K562 (cell line): ENCODE results near the gene B4GALT5. TPM values are rescaled to one million over a fixed set of nuclear protein-coding genes. Genes with fewer than 3 reads are reported as not detected.
A peak's percentile ranks its signal among the peaks of the same experiment; 100 is the strongest.

Experiments used
- ATAC-seq: fragments of 200-7000 bp; cut with Tn5 transposase; 3 replicates; pipeline ENCODE4 v1.9.1; 2020; ENCODE audit warnings: moderate library complexity
- BruUV-seq: library from RNA; stranded (reverse); fragments of 400-500 nt; replicated peaks from 2 replicates; lab custom pipeline; 2021; lab: Mats Ljungman, UMichigan
- CTCF ChIA-PET: fragments of 300-600 bp; formaldehyde crosslinking; extraction: SDS; loops from one replicate; lab custom pipeline; 2021; ENCODE audit warnings: low intra/inter-chr PET ratio; lab: Yijun Ruan, JAX
- POLR2A ChIA-PET: fragments of 300-600, 350-650 bp; sonication (Branson Sonifier 250); formaldehyde crosslinking; extraction: SDS; loops from one replicate; lab custom pipeline; 2021; ENCODE audit warnings: antibody characterized with exemption, inconsistent platforms; lab: Yijun Ruan, JAX
- DNase-seq, 4 experiments: peaks; one replicate each; pipeline versions ENCODE4 v3.0.0 to v3.0.0-alpha.2; 2011 to 2018; ENCODE audit warnings: low spot score in 3 of 4, mixed read lengths in 3 of 4; ENCODE audit errors: extremely low read depth in 1 of 4
- FAIRE-seq: peaks from 2 replicates; lab custom pipeline; 2011; peaks lifted over from hg19 to GRCh38; lab: Jason Lieb, UNC
- H2AFZ ChIP-seq: 2 replicates; pipeline ENCODE4 v1.6.0; 2011; ENCODE audit warnings: low read depth, low read length, control low read depth, inconsistent platforms
- H3K27ac ChIP-seq: fragments of 200-600 bp; 3 replicates; pipeline ENCODE4 v1.8.0; 2011; ENCODE audit warnings: low read depth, mild to moderate bottlenecking, control low read depth, inconsistent platforms, low read length, moderate library complexity, mixed read lengths; ENCODE audit errors: extremely low read depth
- H3K27me3 ChIP-seq, 2 experiments: fragments of 300-600 bp in 1 of 2; 2 replicates in 1 of 2; 3 replicates in 1 of 2; pipeline versions ENCODE4 v1.6.0 to v1.8.0; 2011; ENCODE audit warnings: inconsistent platforms in 2 of 2, low read length in 2 of 2, mild to moderate bottlenecking in 1 of 2, mixed read lengths in 1 of 2, moderate library complexity in 1 of 2; ENCODE audit not compliant: control insufficient read depth in 2 of 2, insufficient read depth in 2 of 2
- H3K36me3 ChIP-seq: fragments of 300-600 bp; 3 replicates; pipeline ENCODE4 v1.8.0; 2011; ENCODE audit warnings: mild to moderate bottlenecking, low read length, inconsistent platforms; ENCODE audit not compliant: control insufficient read depth, insufficient read depth
- H3K4me1 ChIP-seq, 2 experiments: fragments of 200-600 bp in 1 of 2; replicated peaks in 1 of 2; 2 replicates in 1 of 2; 3 replicates in 1 of 2; pipeline versions ENCODE4 v1.5.1 to v1.8.0; 2011; ENCODE audit warnings: inconsistent platforms in 2 of 2, low read length in 2 of 2, mild to moderate bottlenecking in 1 of 2, mixed read lengths in 1 of 2, moderate library complexity in 1 of 2; ENCODE audit not compliant: control insufficient read depth in 2 of 2, insufficient read depth in 2 of 2
- H3K4me2 ChIP-seq: 2 replicates; pipeline ENCODE4 v1.6.1; 2011; ENCODE audit warnings: low read length, control low read depth, inconsistent platforms, mixed read lengths; ENCODE audit not compliant: insufficient read depth
- H3K4me3 ChIP-seq: fragments of 200-600 bp; sonication (generic), shearing (Covaris generic); 2 replicates; pipeline ENCODE4 v1.5.1; 2016; ENCODE audit warnings: control low read depth, inconsistent platforms
- H3K79me2 ChIP-seq: fragments of 200-600 bp; 3 replicates; pipeline ENCODE4 v1.8.0; 2011; ENCODE audit warnings: low read length, inconsistent platforms; ENCODE audit not compliant: control insufficient read depth, insufficient read depth
- H3K9ac ChIP-seq, 2 experiments: 2 replicates each; pipeline versions ENCODE4 v1.6.0 to v1.6.1; 2011; ENCODE audit warnings: low read depth in 2 of 2, low read length in 2 of 2, control low read depth in 1 of 2, inconsistent platforms in 1 of 2, mild to moderate bottlenecking in 1 of 2, mixed read lengths in 1 of 2; ENCODE audit not compliant: insufficient read depth in 1 of 2
- H3K9me1 ChIP-seq: one replicate; pipeline ENCODE4 v1.6.0; 2011; ENCODE audit warnings: inconsistent platforms, mild to moderate bottlenecking, low read length, moderate library complexity; ENCODE audit not compliant: control insufficient read depth, insufficient read depth
- H3K9me3 ChIP-seq: replicated peaks from 2 replicates; pipeline ENCODE4 v1.5.1; 2011; ENCODE audit warnings: low read depth, low read length, inconsistent platforms; ENCODE audit not compliant: control insufficient read depth, insufficient read depth
- H4K20me1 ChIP-seq: replicated peaks from 2 replicates; pipeline ENCODE4 v1.6.1; 2011; ENCODE audit warnings: low read length, inconsistent platforms, mixed read lengths; ENCODE audit not compliant: control insufficient read depth, insufficient read depth
- ASH1L ChIP-seq: fragments of 450-650 bp; IDR thresholded peaks from 2 replicates; pipeline ENCODE4 v1.6.1; 2018; ENCODE audit warnings: borderline replicate concordance, mild to moderate bottlenecking, low read depth; ENCODE audit not compliant: partially characterized antibody
- CXXC5 ChIP-seq: fragments of 250-450 bp; sonication (Bioruptor Pico); IDR thresholded peaks from 2 replicates; pipeline ENCODE4 v1.8.0; 2022; ENCODE audit warnings: inconsistent platforms, mild to moderate bottlenecking, moderate library complexity
- EWSR1 ChIP-seq: fragments of 450-650 bp; IDR thresholded peaks from 2 replicates; pipeline ENCODE4 v1.6.1; 2018; ENCODE audit warnings: borderline replicate concordance, mild to moderate bottlenecking, low read depth, moderate library complexity; ENCODE audit not compliant: partially characterized antibody
- HNRNPK ChIP-seq: fragments of 200-400 bp; formaldehyde crosslinking; IDR thresholded peaks from one replicate; pipeline ENCODE4 v1.6.1; 2018; ENCODE audit warnings: mild to moderate bottlenecking, low read depth, low read length; ENCODE audit not compliant: poor library complexity, severe bottlenecking
- HOXB6 ChIP-seq: fragments of 250-450 bp; sonication (Bioruptor Pico); IDR thresholded peaks from 2 replicates; pipeline ENCODE4 v1.5.1; 2022; ENCODE audit warnings: mild to moderate bottlenecking, borderline replicate concordance
- KHSRP ChIP-seq: fragments of 450-650 bp; IDR thresholded peaks from 2 replicates; pipeline ENCODE4 v1.6.1; 2017
- ZNF280B ChIP-seq: fragments of 250-450 bp; sonication (Bioruptor Pico); IDR thresholded peaks from 2 replicates; pipeline ENCODE4 v1.5.1; 2021; ENCODE audit warnings: mild to moderate bottlenecking
- WGBS: fragments of 100-300 bp; shearing (Covaris generic); methylation state at CpG from one replicate; pipeline ENCODE4 v1.1.6; 2016; ENCODE audit warnings: low coverage, mixed read lengths; ENCODE audit not compliant: insufficient coverage; ENCODE audit errors: missing lambda C conversion rate; 5-methylcytosine and 5-hydroxymethylcytosine counted together
- in situ Hi-C: fragments of 300-500 bp; cut with MboI; formaldehyde crosslinking; loops from 4 replicates; pipeline ENCODE4 v1.15.0; 2018; ENCODE audit warnings: inconsistent platforms, mixed read lengths
- intact Hi-C: fragments of 100-400 bp; cut with micrococcal nuclease; formaldehyde crosslinking; loops from 2 replicates; pipeline ENCODE4 v1.14.2; 2022
- polyA plus RNA-seq, 8 experiments: library from polyadenylated mRNA; depleted of rRNA in 4 of 8; stranded (reverse) in 5 of 8; unstranded in 3 of 8; fragments of >200 nt; fragmentation: Nextera tagmentation in 2 of 8; fragmentation: Illumina TruSeq in 1 of 8; extraction: Ambion mirVana in 2 of 8; extraction: Trizol in 1 of 8; gene quantifications; 2 replicates each; pipeline versions ENCODE4 v1.2.1 to v1.2.3, GENCODE V29; 2011 to 2014; ENCODE audit warnings: inconsistent platforms in 1 of 8, missing spikeins in 1 of 8
- total RNA-seq, 7 experiments: library from RNA; depleted of rRNA in 6 of 7; stranded (reverse); fragments of >200 nt in 6 of 7; fragmentation: Illumina TruSeq in 2 of 7; extraction: Trizol in 2 of 7; gene quantifications; 2 replicates each; pipeline versions ENCODE4 v1.2.1 to v1.2.3, GENCODE V29; 2011 to 2021; ENCODE audit warnings: low replicate concordance in 1 of 7
- TF ChIP-seq, protein P1 (sequence below): fragments of 250-450 bp; sonication (Bioruptor Pico); IDR thresholded peaks from 2 replicates; pipeline ENCODE4 v1.4.0; 2020
- TF ChIP-seq, protein P2 (sequence below): fragments of 250-450 bp; sonication (Bioruptor Pico); IDR thresholded peaks from 2 replicates; pipeline ENCODE4 v1.9.0; 2021; ENCODE audit warnings: mild to moderate bottlenecking
- TF ChIP-seq, protein P3 (sequence below): fragments of 450-650 bp; IDR thresholded peaks from one replicate; pipeline ENCODE4 v1.6.1; 2018; ENCODE audit warnings: mild to moderate bottlenecking, moderate library complexity; ENCODE audit not compliant: partially characterized antibody

The B4GALT5 gene
- total and polyA plus RNA-seq, 9 of the 15 experiments (the other 6 are each of a cell fraction or from before 2014, with no cell fraction given), result 8.5 to 32.6 (median 23.4) TPM

GRCh38 chr20:49747707-49748524 lies 34.2 kb upstream of the B4GALT5 start:
- no peak overlapping the region for H3K4me3 ChIP-seq
- BruUV-seq, result no TSS peak
- no peaks in the 10 kb centered on the region for H3K9me1 ChIP-seq
- intact Hi-C loops, result no loop called here
- H3K9me3 ChIP-seq, result no peaks in the 10 kb centered on the region
- peak; percentile 75 for ATAC-seq
- peak overlapping the region; percentile 48 for H3K4me2 ChIP-seq
- ChIA-PET POLR2A (interaction anchor here (0.6 to 3.0 kb wide), 5 partner anchors 16 to 169 kb away, joined by 3 to 14 read pairs (median 3); no protein-coding TSS in a partner anchor), CTCF (interaction anchor here (1.2 kb wide), 1 partner anchor 137 kb away, joined by 3 read pairs; no protein-coding TSS in a partner anchor)
- FAIRE-seq, result peak; percentile 64
- peak overlapping the region; percentile 41 for H3K27ac ChIP-seq
- peak in 3 of 4 experiments; percentile 67 to 73 (median 68) for DNase-seq
- H3K36me3 ChIP-seq, result no peaks in the 10 kb centered on the region
- H3K79me2 ChIP-seq, result no peaks in the 10 kb centered on the region
- WGBS, result 19% methylated on average over 9 of the region's 10 CpGs
- H3K4me1 ChIP-seq, result peaks cover 11 to 17% of the 10 kb centered on the region in 2 experiments
- in situ Hi-C loops, result no loop called here
- peak overlapping the region; percentile 60 to 87 for H3K9ac ChIP-seq
- no peaks in the 10 kb centered on the region for H4K20me1 ChIP-seq
- H2AFZ ChIP-seq, result peak overlapping the region; percentile 89
- no peaks in the 10 kb centered on the region for H3K27me3 ChIP-seq
- TF ChIP-seq, protein P1, sequence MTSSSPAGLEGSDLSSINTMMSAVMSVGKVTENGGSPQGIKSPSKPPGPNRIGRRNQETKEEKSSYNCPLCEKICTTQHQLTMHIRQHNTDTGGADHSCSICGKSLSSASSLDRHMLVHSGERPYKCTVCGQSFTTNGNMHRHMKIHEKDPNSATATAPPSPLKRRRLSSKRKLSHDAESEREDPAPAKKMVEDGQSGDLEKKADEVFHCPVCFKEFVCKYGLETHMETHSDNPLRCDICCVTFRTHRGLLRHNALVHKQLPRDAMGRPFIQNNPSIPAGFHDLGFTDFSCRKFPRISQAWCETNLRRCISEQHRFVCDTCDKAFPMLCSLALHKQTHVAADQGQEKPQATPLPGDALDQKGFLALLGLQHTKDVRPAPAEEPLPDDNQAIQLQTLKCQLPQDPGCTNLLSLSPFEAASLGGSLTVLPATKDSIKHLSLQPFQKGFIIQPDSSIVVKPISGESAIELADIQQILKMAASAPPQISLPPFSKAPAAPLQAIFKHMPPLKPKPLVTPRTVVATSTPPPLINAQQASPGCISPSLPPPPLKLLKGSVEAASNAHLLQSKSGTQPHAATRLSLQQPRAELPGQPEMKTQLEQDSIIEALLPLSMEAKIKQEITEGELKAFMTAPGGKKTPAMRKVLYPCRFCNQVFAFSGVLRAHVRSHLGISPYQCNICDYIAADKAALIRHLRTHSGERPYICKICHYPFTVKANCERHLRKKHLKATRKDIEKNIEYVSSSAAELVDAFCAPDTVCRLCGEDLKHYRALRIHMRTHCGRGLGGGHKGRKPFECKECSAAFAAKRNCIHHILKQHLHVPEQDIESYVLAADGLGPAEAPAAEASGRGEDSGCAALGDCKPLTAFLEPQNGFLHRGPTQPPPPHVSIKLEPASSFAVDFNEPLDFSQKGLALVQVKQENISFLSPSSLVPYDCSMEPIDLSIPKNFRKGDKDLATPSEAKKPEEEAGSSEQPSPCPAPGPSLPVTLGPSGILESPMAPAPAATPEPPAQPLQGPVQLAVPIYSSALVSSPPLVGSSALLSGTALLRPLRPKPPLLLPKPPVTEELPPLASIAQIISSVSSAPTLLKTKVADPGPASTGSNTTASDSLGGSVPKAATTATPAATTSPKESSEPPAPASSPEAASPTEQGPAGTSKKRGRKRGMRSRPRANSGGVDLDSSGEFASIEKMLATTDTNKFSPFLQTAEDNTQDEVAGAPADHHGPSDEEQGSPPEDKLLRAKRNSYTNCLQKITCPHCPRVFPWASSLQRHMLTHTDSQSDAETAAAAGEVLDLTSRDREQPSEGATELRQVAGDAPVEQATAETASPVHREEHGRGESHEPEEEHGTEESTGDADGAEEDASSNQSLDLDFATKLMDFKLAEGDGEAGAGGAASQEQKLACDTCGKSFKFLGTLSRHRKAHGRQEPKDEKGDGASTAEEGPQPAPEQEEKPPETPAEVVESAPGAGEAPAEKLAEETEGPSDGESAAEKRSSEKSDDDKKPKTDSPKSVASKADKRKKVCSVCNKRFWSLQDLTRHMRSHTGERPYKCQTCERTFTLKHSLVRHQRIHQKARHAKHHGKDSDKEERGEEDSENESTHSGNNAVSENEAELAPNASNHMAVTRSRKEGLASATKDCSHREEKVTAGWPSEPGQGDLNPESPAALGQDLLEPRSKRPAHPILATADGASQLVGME (CRISPR knock-in tag), result peak; percentile 67; the same call in 1 of the 2 replicates
- TF ChIP-seq, protein P2, sequence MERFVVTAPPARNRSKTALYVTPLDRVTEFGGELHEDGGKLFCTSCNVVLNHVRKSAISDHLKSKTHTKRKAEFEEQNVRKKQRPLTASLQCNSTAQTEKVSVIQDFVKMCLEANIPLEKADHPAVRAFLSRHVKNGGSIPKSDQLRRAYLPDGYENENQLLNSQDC, result no peak
- TF ChIP-seq EWSR1, result no peak
- TF ChIP-seq, protein P3, sequence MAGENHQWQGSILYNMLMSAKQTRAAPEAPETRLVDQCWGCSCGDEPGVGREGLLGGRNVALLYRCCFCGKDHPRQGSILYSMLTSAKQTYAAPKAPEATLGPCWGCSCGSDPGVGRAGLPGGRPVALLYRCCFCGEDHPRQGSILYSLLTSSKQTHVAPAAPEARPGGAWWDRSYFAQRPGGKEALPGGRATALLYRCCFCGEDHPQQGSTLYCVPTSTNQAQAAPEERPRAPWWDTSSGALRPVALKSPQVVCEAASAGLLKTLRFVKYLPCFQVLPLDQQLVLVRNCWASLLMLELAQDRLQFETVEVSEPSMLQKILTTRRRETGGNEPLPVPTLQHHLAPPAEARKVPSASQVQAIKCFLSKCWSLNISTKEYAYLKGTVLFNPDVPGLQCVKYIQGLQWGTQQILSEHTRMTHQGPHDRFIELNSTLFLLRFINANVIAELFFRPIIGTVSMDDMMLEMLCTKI, result no peak
- no peak for TF ChIP-seq KHSRP
- no peak for TF ChIP-seq HOXB6 (CRISPR knock-in tag)
- TF ChIP-seq ZNF280B (CRISPR knock-in tag), result no peak
- TF ChIP-seq CXXC5 (CRISPR knock-in tag), result peak; percentile 54; the same call in 1 of the 2 replicates
- TF ChIP-seq HNRNPK, result no peak
- no peak for TF ChIP-seq ASH1L
